Kidney (tissue), 14 donors: ENCODE measurements around the gene CLEC17A. TPM values are rescaled to one million over a fixed set of nuclear protein-coding genes. Genes with fewer than 3 reads are reported as not detected.

Experiments
- DNase-seq, 5 donors: peaks; one replicate each; pipeline ENCODE4 v3.0.0-alpha.2; 2013 to 2020
- FAIRE-seq: peaks from 2 replicates; lab custom pipeline; 2012; peaks lifted over from hg19 to GRCh38; lab: Jason Lieb, UNC
- H3K27ac ChIP-seq, 2 donors: one replicate each; pipeline ENCODE4 v1.7.0; 2013; ENCODE audit warnings: low read depth in 2 of 2, low read length in 2 of 2, inconsistent platforms in 1 of 2
- H3K27me3 ChIP-seq: one replicate; pipeline ENCODE4 v1.7.1; 2013; ENCODE audit warnings: low read length, inconsistent platforms; ENCODE audit not compliant: control insufficient read depth, insufficient read depth
- H3K36me3 ChIP-seq, 3 donors: one replicate each; pipeline versions ENCODE4 v1.7.0 to v1.7.1; 2013; ENCODE audit warnings: low read length in 3 of 3, control low read depth in 1 of 3, inconsistent platforms in 1 of 3; ENCODE audit not compliant: insufficient read depth in 3 of 3, control insufficient read depth in 2 of 3
- H3K4me1 ChIP-seq, 3 donors: one replicate each; pipeline versions ENCODE4 v1.7.0 to v1.7.1; 2013; ENCODE audit warnings: low read length in 3 of 3, inconsistent platforms in 1 of 3, low read depth in 1 of 3; ENCODE audit not compliant: control insufficient read depth in 2 of 3, insufficient read depth in 2 of 3
- H3K4me3 ChIP-seq, 3 donors: one replicate each; pipeline versions ENCODE4 v1.7.0 to v1.8.1; 2013; ENCODE audit warnings: low read length in 3 of 3, control low read depth in 1 of 3, inconsistent platforms in 1 of 3
- H3K9ac ChIP-seq, 3 donors: one replicate each; pipeline versions ENCODE4 v1.7.0 to v1.7.1; 2013; ENCODE audit warnings: low read length in 3 of 3, control low read depth in 1 of 3, inconsistent platforms in 1 of 3
- H3K9me3 ChIP-seq, 3 donors: one replicate each; pipeline versions ENCODE4 v1.7.0 to v1.7.1; 2013; ENCODE audit warnings: low read length in 3 of 3, control low read depth in 1 of 3, inconsistent platforms in 1 of 3; ENCODE audit not compliant: control insufficient read depth in 2 of 3, insufficient read depth in 1 of 3
- CTCF ChIP-seq: IDR thresholded peaks from 3 replicates; pipeline ENCODE4 v1.5.1; 2012; ENCODE audit warnings: mild to moderate bottlenecking, moderate library complexity, borderline replicate concordance; ENCODE audit not compliant: insufficient read depth; ENCODE audit errors: extremely low read depth
- intact Hi-C: fragments of 100-400 bp; cut with DNase I; formaldehyde crosslinking; loops from one replicate; pipeline ENCODE4 v1.11.1; 2022
- polyA plus RNA-seq: library from polyadenylated mRNA; stranded (reverse); fragments of 350-450 nt; fragmentation: Illumina TruSeq; extraction: RNeasy Lipid Tissue Mini Kit (QIAGEN cat#74804); gene quantifications from one replicate; pipeline ENCODE4 v1.2.3, GENCODE V29; 2014; ENCODE audit warnings: low read depth, low replicate concordance; ENCODE audit not compliant: insufficient read depth
- total RNA-seq: library from RNA; stranded (reverse); fragmentation: NEBNext Ultra II Directional; extraction: Animal tissue kit (Norgen Biotek cat#: 25700); gene quantifications from one replicate; pipeline ENCODE4 v1.2.1, GENCODE V29; 2021
- donor health status: control.
- donor health status: control.
- donor health status: control.
- donor health status: control.
- donor health status: control.
- donor health status: DM: yes; HTN: yes; CAD: no.
- donor health status: Normal renal cell carcinoma (clear cell type).

Gene CLEC17A
- total and polyA plus RNA-seq, 2 donors from 2014 or later, result 0.76 TPM; not detected in 1

- no peak for DNase-seq
- H3K4me1 ChIP-seq, result peaks cover 0 to 2% (median 0%) of the 10 kb centered on the region in 3 donors
- intact Hi-C loops, result loop anchor here (10.0 kb wide), 1 partner anchor 108 kb away; no protein-coding TSS in a partner anchor
- H3K27me3 ChIP-seq, result no peaks in the 10 kb centered on the region
- FAIRE-seq, result no peak
- no peak for TF ChIP-seq CTCF
- H3K9ac ChIP-seq, result no peak overlapping the region
- no peaks in the 10 kb centered on the region for H3K36me3 ChIP-seq
- no peaks in the 10 kb centered on the region for H3K9me3 ChIP-seq
- H3K4me3 ChIP-seq, result no peak overlapping the region
- no peak overlapping the region for H3K27ac ChIP-seq
Observed at GRCh38 chr19:14576363-14576762, 6.5 kb upstream of the CLEC17A start.

DNA sequence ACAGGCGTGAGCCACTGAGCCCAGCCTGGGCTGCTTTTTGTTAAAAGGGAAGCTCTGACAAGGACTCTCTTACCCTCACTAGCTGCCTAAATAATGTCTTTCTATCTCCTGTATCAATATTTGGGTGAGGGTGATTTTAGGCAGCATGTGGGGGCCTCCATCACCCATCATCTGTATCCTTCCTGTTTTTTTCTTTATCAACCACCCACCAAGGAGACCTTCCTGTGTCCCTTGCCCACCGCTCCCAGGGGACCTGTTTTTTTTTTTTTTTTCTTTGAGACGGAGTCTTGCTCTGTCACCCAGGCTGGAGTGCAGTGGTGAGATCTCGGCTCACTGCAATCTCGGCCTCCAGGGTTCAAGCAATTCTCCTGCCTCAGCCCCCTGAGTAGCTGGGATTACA, 5.6 kb upstream of the CLEC17A start:
- Histone ChIP-seq H3K4me3 (no peak overlapping the region), H3K9ac (no peak overlapping the region), H3K36me3 (no peaks in the 10 kb centered on the region), H3K27me3 (no peaks in the 10 kb centered on the region), H3K9me3 (no peaks in the 10 kb centered on the region), H3K27ac (no peak overlapping the region), H3K4me1 (peaks cover 0 to 2% (median 0%) of the 10 kb centered on the region in 3 donors)
- FAIRE-seq (no peak), DNase-seq (no peak)
- intact Hi-C loops, result loop anchor here (10.0 kb wide), 1 partner anchor 108 kb away; no protein-coding TSS in a partner anchor
- no peak for TF ChIP-seq CTCF

- no peaks in the 10 kb centered on the region for H3K27me3 ChIP-seq
- H3K36me3 ChIP-seq, result no peaks in the 10 kb centered on the region
- DNase-seq, result peak in 1 of 5 donors; percentile 27
- no peak overlapping the region for H3K27ac ChIP-seq
- no peaks in the 10 kb centered on the region for H3K9me3 ChIP-seq
- intact Hi-C loops, result loop anchor here (10.0 kb wide), 1 partner anchor 107 kb away; no protein-coding TSS in a partner anchor
- H3K4me1 ChIP-seq, result peaks cover 0 to 2% (median 0%) of the 10 kb centered on the region in 3 donors
- no peak for TF ChIP-seq CTCF
- no peak for FAIRE-seq
- no peak overlapping the region for H3K9ac ChIP-seq
- H3K4me3 ChIP-seq, result no peak overlapping the region
Observed at GRCh38 chr19:14577885-14578427, 4.9 kb upstream of the CLEC17A start.
